A673 (cell line): Measurements from ENCODE around the gene MRAP2.

Experiments
- EZH2 ChIP-seq: fragments of 200-600 bp; sonication (generic); IDR thresholded peaks from 2 replicates; pipeline ENCODE4 v1.6.1; 2017; ENCODE audit warnings: borderline replicate concordance, low read depth, mild to moderate bottlenecking, mixed read lengths, antibody characterized with exemption, low read length; ENCODE audit not compliant: poor library complexity, severe bottlenecking
- TF ChIP-seq, protein P1 (sequence below): fragments of 300-800, 200-600 bp; sonication (generic); conservative IDR thresholded peaks from 2 replicates; pipeline ENCODE4 v1.5.1; 2017; ENCODE audit warnings: low read depth, mild to moderate bottlenecking, antibody characterized with exemption, low read length, moderate library complexity, mixed read lengths

DNA sequence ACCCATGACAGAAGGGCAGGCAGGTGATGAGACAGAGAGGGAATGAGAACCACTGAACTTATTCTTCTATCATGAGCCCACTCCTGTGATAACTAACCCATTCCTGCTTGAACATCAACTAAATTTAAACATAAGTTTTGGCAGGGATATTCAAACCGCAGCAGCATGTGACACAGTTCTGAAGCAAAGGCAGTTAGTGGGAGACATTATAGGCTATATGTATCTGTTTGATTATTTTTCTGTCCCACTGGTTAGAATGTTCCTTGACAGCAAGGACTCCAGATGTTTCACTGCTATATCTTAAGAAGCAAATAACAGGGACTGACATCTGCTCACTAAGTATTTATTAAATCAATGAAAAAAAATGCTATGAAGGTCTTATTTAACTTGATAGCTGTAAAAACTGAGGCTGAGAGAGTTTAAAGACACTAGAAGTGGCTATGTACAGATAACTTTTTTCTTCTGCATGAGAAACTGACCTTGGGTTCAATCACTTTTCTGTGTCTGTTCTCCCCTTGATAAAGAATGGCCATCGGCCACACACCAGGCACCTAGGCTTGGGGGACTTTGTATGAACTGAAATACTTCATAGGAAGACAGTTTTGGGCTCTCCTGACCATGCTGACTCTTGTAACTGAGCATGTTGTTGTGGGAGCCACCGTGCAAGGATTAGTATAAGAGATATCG, 102.9 kb downstream of the MRAP2 start:
- TF ChIP-seq, protein P1, sequence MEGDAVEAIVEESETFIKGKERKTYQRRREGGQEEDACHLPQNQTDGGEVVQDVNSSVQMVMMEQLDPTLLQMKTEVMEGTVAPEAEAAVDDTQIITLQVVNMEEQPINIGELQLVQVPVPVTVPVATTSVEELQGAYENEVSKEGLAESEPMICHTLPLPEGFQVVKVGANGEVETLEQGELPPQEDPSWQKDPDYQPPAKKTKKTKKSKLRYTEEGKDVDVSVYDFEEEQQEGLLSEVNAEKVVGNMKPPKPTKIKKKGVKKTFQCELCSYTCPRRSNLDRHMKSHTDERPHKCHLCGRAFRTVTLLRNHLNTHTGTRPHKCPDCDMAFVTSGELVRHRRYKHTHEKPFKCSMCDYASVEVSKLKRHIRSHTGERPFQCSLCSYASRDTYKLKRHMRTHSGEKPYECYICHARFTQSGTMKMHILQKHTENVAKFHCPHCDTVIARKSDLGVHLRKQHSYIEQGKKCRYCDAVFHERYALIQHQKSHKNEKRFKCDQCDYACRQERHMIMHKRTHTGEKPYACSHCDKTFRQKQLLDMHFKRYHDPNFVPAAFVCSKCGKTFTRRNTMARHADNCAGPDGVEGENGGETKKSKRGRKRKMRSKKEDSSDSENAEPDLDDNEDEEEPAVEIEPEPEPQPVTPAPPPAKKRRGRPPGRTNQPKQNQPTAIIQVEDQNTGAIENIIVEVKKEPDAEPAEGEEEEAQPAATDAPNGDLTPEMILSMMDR: no peak
- no peak for TF ChIP-seq EZH2
